Urothelium cell line (cell line): ENCODE data around the gene ACVR1.
A peak's percentile ranks its signal among the peaks of the same experiment; 100 is the strongest.

Experiments
- DNase-seq: peaks from one replicate; pipeline ENCODE4 v3.0.0; 2011; ENCODE audit warnings: low spot score, mixed read lengths
- FAIRE-seq: peaks from 2 replicates; lab custom pipeline; 2011; peaks lifted over from hg19 to GRCh38; lab: Jason Lieb, UNC

Gene ACVR1

GRCh38 chr2:157876066-157876785 is at the start of gene ACVR1:
Gene ACVR1 (minus strand): TSS chr2:157876330. CDS start chr2:157799493, 76,837 bp downstream.
- DNase-seq (peak; percentile 94), FAIRE-seq (no peak)

- no peak for DNase-seq
- no peak for FAIRE-seq
Observed at GRCh38 chr2:157925071-157925470, 48.9 kb upstream of the ACVR1 start.

GRCh38 chr2:157923598-157924217 is 47.6 kb upstream of the ACVR1 start:
- FAIRE-seq (no peak), DNase-seq (no peak)

GRCh38 chr2:157922815-157923214 is 46.7 kb upstream of the ACVR1 start:
- no peak for FAIRE-seq
- DNase-seq, result no peak

GRCh38 chr2:157922336-157922735 is 46.2 kb upstream of the ACVR1 start:
- no peak for DNase-seq
- FAIRE-seq, result no peak

GRCh38 chr2:157920736-157921135 is 44.6 kb upstream of the ACVR1 start:
- no peak for DNase-seq
- no peak for FAIRE-seq

- FAIRE-seq, result no peak
Observed at GRCh38 chr2:157919181-157919580, 43.1 kb upstream of the ACVR1 start.

GRCh38 chr2:157918319-157918718 is 42.2 kb upstream of the ACVR1 start:
- FAIRE-seq, result no peak
- DNase-seq, result no peak

More at GRCh38 chr2:157919181-157919580, 43.1 kb upstream of the ACVR1 start:
- DNase-seq, result no peak

GRCh38 chr2:157911750-157912149 is 35.6 kb upstream of the ACVR1 start:
- no peak for FAIRE-seq
- no peak for DNase-seq

GRCh38 chr2:157911246-157911645 is 35.1 kb upstream of the ACVR1 start:
- DNase-seq (no peak), FAIRE-seq (no peak)

- FAIRE-seq (no peak), DNase-seq (no peak)
Observed at GRCh38 chr2:157905092-157905491, 29.0 kb upstream of the ACVR1 start.

GRCh38 chr2:157903626-157904025 is 27.5 kb upstream of the ACVR1 start:
- FAIRE-seq (no peak), DNase-seq (no peak)

- FAIRE-seq (no peak), DNase-seq (no peak)
Observed at GRCh38 chr2:157903151-157903550, 27.0 kb upstream of the ACVR1 start.

- FAIRE-seq (no peak), DNase-seq (no peak)
Observed at GRCh38 chr2:157902692-157903091, 26.6 kb upstream of the ACVR1 start.

- no peak for DNase-seq
- no peak for FAIRE-seq
Observed at GRCh38 chr2:157901325-157901724, 25.2 kb upstream of the ACVR1 start.

- no peak for FAIRE-seq
Observed at GRCh38 chr2:157900684-157901083, 24.6 kb upstream of the ACVR1 start.

GRCh38 chr2:157900203-157900602 is 24.1 kb upstream of the ACVR1 start:
- peak; percentile 60 for DNase-seq
- no peak for FAIRE-seq

More at GRCh38 chr2:157900684-157901083, 24.6 kb upstream of the ACVR1 start:
- DNase-seq, result no peak

GRCh38 chr2:157899125-157899839 is 23.2 kb upstream of the ACVR1 start:
- DNase-seq, result no peak
- no peak for FAIRE-seq

- DNase-seq (peak; percentile 72), FAIRE-seq (no peak)
Observed at GRCh38 chr2:157898591-157898996, 22.5 kb upstream of the ACVR1 start.

- FAIRE-seq (no peak), DNase-seq (no peak)
Observed at GRCh38 chr2:157897106-157897971, 21.2 kb upstream of the ACVR1 start.

- DNase-seq (no peak), FAIRE-seq (no peak)
Observed at GRCh38 chr2:157895531-157895930, 19.4 kb upstream of the ACVR1 start.
